GM18520 (cell line): ENCODE results near the gene PERM1.
"Not testable (repeated sequence)": the region's sequence is repeated elsewhere in the genome, so short reads cannot be mapped to it uniquely, and the experiment has no call there.

Source experiments
- ATAC-seq: cut with Tn5 transposase; IDR thresholded peaks from one replicate; pipeline ENCODE4 v1.9.1; 2021; ENCODE audit not compliant: unreplicated experiment

The PERM1 gene

DNA sequence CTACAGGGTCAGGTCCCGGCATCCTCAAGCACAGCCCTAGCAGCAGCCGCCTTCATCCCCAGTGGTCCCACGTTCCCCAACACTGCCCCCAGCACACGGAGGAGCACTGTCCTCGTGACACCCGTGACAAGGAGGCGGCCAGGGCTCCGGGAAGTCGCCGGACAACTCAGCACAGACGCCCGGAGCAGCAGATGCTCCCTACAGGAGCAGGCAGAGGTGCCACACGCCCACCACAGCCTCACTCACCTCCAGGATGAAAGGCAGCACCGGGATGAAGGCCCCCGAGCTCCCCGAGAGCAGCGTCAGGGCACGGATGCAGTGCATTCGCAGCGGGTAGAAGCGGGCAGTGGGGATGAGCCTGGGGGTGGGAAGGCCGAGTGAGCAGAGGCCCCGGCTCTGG, 31.0 kb downstream of the PERM1 start:
- no peak for ATAC-seq

DNA sequence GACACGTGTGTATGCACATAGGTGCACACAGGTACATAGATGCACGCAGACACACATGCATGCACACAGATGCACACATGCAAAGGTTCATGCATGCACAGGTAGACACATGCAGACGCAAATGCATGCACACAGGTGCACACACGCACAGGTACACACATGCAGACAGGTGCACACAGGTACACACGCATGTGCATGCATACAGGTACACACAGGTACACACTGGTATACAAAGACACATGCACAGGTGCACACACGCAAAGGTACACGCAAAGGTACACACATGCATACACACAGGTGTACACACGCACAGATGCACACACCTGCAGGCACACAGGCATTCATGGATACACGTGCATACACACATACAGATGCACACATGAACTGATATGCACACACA, 31.6 kb downstream of the PERM1 start:
- no peak for ATAC-seq

GRCh38 chr1:947958-948357, 33.9 kb downstream of the PERM1 start:
- ATAC-seq = no peak

DNA sequence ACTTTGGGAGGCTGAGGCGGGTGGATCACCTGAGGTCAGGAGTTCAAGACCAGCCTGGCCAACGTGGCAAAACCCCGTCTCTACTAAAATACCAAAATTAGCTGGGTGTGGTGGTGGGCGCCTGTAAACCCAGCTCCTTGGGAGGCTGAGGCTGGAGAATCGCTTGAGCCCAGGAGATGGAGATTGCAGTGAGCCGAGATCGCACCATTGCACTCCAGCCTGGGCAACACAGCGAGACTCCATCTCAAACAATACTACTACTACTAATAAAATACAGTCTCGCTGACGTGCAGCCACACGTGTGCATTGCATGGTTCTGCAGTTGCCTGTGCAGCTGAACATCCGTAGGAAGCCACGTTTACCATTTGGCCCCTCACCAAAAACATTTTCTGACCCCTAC, 35.1 kb downstream of the PERM1 start:
- not testable (repeated sequence) for ATAC-seq

DNA sequence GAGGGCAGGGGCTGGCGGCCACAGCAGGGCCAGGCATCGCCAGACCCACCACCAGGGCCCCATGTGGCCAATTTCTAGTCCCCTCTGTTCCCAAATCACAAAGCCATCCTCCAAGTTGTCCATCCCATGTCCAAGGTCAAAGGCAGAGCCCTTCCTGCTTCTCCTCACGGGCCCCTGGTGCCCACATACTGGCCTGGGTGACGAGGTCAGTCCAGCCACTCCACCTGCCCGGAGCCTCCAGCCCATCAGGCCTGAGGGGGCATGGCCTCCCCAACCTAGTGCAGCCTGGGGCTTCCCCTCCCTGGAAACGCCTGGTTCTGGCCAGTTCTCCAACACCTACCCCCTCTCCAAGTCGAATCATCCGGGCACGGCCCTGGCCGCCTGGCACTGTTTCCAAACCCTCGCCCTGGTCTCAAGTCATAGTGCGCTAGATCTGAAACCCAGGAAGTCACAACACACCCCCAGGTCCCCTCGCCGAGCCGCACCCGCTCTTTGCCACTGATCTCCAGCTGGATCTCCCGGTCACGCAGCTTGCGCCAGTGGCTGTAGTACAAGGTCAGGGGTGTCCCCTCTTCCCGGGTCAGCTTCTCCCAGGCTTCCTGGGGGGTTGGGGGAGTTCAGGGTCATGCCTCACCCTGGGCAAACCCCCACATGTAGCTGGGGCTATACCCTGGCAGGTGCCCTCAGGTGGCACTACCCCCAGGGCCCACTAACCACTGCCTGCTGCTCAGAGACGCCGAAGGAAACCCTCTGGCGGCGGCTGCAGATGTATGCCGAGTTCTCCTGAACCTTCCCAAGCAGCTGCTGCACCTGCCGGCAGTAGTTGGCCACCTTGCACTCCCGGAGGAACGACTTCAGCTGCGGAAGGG, 36.0 kb downstream of the PERM1 start:
- ATAC-seq = no peak

- ATAC-seq = no peak
Measured at GRCh38 chr1:944341-945325, 37.3 kb downstream of the PERM1 start.

- ATAC-seq = no peak
Measured at GRCh38 chr1:943545-944340, 38.1 kb downstream of the PERM1 start.

GRCh38 chr1:942864-943533, 38.9 kb downstream of the PERM1 start:
- ATAC-seq = no peak

DNA sequence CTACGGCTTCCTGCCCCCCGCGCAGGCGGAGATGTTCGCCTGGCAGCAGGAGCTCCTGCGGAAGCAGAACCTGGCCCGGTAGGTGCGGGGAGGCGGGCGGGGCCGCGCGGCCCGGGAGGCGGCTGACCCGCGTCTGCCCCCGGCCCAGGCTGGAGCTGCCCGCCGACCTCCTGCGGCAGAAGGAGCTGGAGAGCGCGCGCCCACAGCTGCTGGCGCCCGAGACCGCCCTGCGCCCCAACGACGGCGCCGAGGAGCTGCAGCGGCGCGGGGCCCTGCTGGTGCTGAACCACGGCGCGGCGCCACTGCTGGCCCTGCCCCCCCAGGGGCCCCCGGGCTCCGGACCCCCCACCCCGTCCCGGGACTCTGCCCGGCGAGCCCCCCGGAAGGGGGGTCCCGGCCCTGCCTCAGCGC, 39.5 kb downstream of the PERM1 start:
- no peak for ATAC-seq

DNA sequence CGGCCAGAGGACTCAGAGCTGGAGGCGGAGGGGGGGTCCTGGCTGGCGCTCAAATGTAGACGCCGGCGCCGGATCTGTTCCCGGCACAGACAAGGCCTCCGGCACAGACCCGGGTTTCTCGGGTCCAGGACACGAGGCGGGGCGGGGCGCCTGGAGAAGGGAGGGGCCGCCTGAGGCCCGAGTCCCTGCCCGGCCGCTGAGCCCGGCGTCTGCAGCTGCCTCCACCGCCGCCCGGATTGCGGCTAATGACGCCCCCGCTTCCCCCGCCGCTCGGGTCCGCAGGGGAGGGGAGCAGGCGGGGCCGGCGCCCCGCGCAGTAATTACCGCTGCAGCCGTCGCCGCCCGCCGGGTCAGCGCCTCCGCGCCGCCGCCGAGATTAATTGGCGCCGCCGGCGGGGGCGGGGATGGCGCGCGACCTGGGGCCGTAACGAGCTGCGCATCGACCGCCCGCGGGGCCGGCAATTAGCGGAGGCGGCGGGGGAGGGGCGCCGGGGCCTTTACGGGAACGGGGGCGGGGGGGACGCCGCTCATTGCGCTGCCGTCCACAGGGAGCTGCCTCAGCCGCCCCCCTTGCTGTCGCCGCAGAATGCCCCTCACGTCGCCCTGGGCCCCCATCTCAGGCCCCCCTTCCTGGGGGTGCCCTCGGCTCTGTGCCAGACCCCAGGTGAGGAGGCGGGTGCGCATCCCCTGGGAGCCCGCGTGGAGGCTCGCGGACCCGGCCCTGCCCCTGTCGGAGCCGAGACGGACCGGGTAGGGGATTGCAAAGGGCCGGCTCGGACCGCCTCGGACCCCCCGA, 40.1 kb downstream of the PERM1 start:
- no peak for ATAC-seq

DNA sequence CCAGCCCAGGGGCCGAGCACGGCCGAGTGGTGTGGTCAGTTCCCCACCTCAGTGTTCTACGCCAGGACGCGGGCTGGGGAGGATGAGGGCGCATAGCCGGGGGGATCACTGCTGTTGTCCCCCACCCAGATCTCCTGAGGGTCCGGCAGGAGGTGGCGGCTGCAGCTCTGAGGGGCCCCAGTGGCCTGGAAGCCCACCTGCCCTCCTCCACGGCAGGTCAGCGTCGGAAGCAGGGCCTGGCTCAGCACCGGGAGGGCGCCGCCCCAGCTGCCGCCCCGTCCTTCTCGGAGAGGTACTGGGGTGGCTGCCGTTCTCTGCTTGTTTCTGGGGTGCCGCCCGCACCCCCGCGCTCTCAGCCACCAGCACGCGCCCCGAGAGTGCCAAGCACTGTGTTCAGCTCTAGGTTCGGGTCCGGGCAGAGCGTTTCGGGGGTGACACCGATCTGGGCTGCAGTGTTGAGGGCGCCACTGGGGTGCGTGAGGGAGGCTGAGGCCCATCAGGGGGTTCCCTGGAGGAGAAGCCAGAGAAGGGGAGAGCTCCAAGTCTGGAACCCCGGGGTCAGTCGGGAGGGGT, 40.8 kb downstream of the PERM1 start:
- no peak for ATAC-seq

DNA sequence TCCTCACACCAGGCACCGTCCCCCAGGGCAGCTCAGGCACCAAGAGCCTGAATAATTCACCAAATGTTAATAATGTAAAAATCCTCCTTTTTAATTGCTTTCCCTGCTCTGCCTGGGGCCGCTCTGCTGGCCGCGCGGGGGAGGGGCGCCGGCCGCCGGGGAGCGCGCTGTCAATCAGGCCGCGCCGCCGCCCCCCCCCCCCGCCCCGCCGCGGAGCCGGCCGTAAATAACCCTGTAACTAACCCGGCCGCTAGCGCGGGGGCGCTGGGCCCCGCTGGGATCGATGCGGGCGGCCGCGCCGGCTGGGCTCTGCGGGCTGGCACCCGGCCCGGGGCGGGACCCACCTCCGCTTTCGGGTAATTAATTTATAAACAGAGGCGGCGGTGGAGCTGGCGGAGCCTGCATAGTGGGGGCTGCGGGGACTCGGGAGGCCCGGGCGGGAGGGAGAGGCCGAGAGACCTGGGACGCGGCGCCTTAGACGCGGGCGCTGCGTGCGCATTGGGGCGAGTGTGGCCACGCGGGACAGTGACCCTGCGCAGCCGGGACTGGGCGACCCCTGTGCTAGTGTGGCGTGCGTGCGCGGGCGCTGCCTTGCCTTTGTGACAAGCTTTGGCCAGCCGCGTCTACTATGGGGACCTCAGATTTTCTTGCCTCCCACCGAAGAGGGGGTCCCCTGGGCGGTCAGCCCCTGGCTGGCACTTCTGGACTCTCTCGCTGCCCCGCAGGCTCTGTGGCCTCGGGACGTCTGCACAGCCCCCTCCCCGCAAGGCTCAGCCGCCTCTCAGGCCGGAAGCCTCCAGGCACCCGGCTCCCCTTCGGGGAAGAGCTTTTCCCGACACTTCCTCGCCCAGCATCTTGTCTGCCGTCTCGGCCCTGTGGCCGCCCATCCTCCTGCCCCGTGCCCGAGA, 41.5 kb downstream of the PERM1 start:
- ATAC-seq = no peak

GRCh38 chr1:939511-940106, 42.3 kb downstream of the PERM1 start:
- no peak for ATAC-seq

GRCh38 chr1:938711-939489, 43.0 kb downstream of the PERM1 start:
- no peak for ATAC-seq

- ATAC-seq = no peak
Measured at GRCh38 chr1:938088-938683, 43.7 kb downstream of the PERM1 start.

GRCh38 chr1:937521-937920, 44.4 kb downstream of the PERM1 start:
- ATAC-seq = no peak
